Measurements from ENCODE around the gene CDK5RAP1.
A peak's percentile ranks its signal among the peaks of the same experiment; 100 is the strongest.
"Not testable (repeated sequence)": the region's sequence is repeated elsewhere in the genome, so short reads cannot be mapped to it uniquely, and the experiment has no call there.

Gene CDK5RAP1

GRCh38 chr20:33408716-33409654 is 7.7 kb upstream of the CDK5RAP1 start:
- no peak overlapping the region for H3K4me3 ChIP-seq (ENCODE audit: low read length)
- TF ChIP-seq ZNF274 (IDR thresholded peaks at IDR 0.05; ENCODE audit: low read depth, low read length), result no peak

- no peak overlapping the region for H3K4me3 ChIP-seq (ENCODE audit: low read length)
- no peak for TF ChIP-seq ZNF274 (IDR thresholded peaks at IDR 0.05; ENCODE audit: low read depth, low read length)
These were observed 7.0 kb upstream of the CDK5RAP1 start for GRCh38 chr20:33408313-33408712.

DNA sequence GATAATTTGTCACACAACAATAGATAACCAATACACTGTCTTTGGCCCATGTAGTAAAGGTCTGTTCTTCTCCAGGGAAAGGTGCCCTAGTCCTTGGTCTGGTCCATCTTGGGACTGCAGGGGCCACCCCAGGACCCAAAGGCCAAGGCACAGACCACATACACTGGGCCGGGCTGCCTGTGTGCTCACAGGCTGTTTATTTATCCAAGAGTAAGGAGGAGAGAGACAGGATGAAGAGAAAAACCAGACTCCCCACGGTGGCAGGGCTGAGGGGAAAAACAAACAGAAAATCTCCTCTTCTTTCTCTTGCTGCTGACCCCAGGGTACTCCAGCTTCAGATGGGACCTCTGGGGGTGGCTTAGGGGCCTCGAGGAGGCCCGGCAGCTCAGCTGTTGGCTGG is 6.5 kb upstream of the CDK5RAP1 start:
- TF ChIP-seq ZNF274 (IDR thresholded peaks at IDR 0.05; ENCODE audit: low read depth, low read length), result no peak

GRCh38 chr20:33407251-33407650 is 5.9 kb upstream of the CDK5RAP1 start:
- H3K4me3 ChIP-seq (ENCODE audit: low read length), result no peak overlapping the region
- no peak for TF ChIP-seq ZNF274 (IDR thresholded peaks at IDR 0.05; ENCODE audit: low read depth, low read length)

More for the DNA sequence above, 6.5 kb upstream of the CDK5RAP1 start:
- H3K4me3 ChIP-seq (ENCODE audit: low read length), result no peak overlapping the region

DNA sequence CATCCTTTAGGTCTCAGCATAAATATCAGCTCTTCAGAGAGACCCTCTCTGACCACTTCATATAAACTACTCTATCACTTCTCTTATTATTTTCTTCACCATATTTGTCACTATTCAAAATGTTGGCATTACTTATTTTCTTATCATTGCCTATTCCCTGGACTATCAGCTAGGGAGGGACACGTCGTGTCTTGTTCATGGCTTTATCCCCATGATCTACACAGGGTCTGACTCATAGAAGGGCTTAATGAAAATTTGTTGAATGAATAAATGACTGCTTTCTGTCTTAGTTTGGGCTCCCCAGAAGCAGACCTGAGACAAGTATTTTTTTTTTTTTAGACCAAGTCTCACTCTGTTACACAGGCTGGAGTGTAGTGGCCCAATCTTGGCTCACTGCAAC is 3.0 kb upstream of the CDK5RAP1 start:
- no peak for TF ChIP-seq ZNF274 (IDR thresholded peaks at IDR 0.05; ENCODE audit: low read depth, low read length)
- no peak overlapping the region for H3K4me3 ChIP-seq (ENCODE audit: low read length)

DNA sequence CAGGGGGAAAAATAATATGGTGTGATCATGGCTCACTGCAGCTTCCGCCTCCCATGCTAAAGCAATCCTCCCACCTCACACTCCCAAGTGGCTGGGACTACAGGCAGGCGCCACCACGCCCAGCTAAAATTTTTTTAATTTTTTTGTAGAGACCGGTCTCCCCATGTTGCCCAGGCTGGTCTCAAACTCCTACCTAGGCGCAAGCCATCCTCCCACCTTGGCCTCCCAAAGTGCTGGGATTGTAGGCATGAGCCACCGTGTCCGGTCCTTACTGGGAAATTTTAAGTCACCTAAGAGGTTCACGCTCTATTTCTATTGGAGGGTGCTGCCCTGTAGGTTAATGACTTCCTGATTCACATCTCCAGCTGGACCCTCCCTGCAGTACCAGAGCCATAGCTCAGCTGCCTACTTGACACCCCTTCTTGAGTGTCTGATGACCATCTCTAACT is 626 bp upstream of the CDK5RAP1 start:
- peak overlapping the region; percentile 92 for H3K4me3 ChIP-seq (ENCODE audit: low read length)
- no peak for TF ChIP-seq ZNF274 (IDR thresholded peaks at IDR 0.05; ENCODE audit: low read depth, low read length)

DNA sequence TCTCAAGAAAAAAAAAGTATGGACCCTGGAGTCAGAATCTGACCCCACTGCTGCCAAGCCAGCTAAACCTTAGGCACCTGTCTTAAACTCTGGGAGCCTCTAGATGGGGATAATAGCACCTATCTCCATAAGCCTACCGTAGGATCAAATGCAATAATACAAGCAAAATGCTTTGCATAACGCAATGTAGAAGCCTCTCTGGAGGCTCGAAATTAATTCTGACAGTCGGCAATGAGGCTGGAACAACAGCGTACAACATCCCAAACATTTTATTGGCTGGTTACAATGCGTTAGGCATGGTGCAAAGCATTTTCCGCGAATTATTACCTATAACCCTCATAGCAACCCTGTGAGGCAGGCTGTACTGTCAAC is 521 bp downstream of the CDK5RAP1 start:
- H3K4me3 ChIP-seq (ENCODE audit: low read length), result peak overlapping the region; percentile 92
- TF ChIP-seq ZNF274 (IDR thresholded peaks at IDR 0.05; ENCODE audit: low read depth, low read length), result no peak

GRCh38 chr20:33399924-33400323 is 1.4 kb downstream of the CDK5RAP1 start:
- H3K4me3 ChIP-seq (ENCODE audit: low read length), result peak overlapping the region; percentile 92; the same call in 1 of the 2 replicates
- no peak for TF ChIP-seq ZNF274 (IDR thresholded peaks at IDR 0.05; ENCODE audit: low read depth, low read length)

DNA sequence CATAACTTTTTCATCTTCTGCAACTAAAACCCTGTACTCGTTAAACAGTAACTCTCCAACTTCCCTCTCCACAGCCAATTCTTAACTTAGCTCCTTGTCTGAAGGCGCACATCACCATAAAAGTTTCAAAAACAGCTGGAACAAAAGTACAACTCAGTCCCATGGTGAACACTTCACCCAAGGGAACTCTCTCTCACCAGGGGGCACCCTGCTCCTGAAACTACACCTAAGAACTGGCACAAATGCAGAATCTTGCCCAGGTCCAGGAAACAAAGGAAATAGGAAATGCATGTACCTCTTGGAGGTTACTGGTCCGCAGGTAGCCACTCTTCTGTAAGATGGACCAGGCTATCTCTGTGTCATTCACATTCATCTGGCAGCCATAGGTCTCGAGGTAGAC is 6.6 kb downstream of the CDK5RAP1 start:
- H3K4me3 ChIP-seq (ENCODE audit: low read length), result no peak overlapping the region
- TF ChIP-seq ZNF274 (IDR thresholded peaks at IDR 0.05; ENCODE audit: low read depth, low read length), result no peak

DNA sequence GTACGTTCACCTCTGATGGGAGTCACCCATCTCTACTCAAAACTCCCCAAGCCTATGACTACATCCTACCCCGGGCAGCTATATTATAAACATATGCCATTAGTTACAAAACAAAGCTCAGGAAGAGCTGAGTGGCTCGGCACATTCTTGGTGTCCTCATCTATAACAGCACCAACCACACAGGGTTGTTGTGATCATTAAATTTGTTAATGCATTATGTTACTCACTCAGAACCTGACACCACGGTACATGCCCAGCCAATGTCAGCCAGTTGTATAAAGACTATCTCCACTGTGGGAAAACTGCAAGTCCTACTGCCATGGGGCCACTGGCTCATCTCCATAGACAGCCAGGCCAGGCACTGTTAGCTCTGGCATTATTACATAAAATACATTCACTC is 7.7 kb downstream of the CDK5RAP1 start:
- no peak for TF ChIP-seq ZNF274 (IDR thresholded peaks at IDR 0.05; ENCODE audit: low read depth, low read length)
- H3K4me3 ChIP-seq (ENCODE audit: low read length), result no peak overlapping the region

DNA sequence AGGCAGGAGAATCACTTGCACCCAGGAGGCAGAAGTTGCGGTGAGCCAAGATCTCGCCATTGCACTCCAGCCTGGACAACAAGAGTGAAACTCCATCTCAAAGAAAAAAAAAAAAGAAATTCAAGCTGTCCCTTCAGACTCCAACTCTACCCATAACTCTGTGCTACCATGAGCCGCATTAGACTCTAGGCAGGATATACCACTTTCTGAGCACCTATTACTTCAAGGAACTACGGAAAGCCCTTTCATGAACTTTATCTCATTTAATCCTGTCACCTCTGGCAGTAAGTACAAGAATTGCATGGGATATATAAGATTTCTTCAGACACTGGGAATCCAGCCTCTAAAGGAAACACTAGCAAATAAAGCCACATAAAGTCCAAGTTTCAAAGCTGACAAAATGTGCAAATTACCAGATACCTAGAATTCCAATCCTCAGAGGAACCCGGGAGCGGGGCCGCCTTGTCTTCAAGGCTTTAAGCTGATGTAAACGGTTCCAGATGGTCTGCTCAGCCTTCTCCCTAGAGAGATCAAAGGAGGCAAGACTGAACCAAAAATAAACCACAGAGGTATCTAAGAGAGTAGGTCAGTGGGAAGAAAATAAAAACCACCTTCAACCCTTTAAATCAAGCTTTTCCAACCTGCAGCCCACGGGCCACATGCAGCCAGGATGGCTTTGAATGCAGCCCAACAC is 9.4 kb downstream of the CDK5RAP1 start:
- H3K4me3 ChIP-seq (ENCODE audit: low read length), result no peak overlapping the region
- no peak for TF ChIP-seq ZNF274 (IDR thresholded peaks at IDR 0.05; ENCODE audit: low read depth, low read length)

GRCh38 chr20:33389326-33389725 is 12.0 kb downstream of the CDK5RAP1 start:
- not testable (repeated sequence) for H3K4me3 ChIP-seq (ENCODE audit: low read length)

DNA sequence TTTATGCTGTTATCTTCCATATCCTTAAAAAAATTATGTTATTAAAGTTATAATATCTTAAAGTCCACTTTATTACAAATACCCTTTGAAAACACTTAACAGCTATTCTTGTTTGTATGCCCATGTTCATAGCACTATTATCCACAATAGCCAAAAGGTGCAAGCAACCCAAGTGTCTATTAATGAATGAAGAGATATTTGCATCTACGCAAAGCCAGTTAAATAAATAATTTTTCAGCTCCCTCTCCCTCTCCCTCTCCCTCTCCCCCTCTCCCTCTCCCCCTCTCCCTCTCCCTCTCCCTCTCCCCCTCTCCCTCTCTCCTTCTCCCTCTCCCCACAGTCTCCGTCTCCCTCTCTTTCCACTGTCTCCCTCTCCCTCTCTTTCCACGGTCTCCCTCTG is 13.1 kb downstream of the CDK5RAP1 start:
- H3K4me3 ChIP-seq (ENCODE audit: low read length), result no peak overlapping the region
- no peak for TF ChIP-seq ZNF274 (IDR thresholded peaks at IDR 0.05; ENCODE audit: low read depth, low read length)

GRCh38 chr20:33387177-33387576 is 14.1 kb downstream of the CDK5RAP1 start:
- no peak for TF ChIP-seq ZNF274 (IDR thresholded peaks at IDR 0.05; ENCODE audit: low read depth, low read length)
- no peak overlapping the region for H3K4me3 ChIP-seq (ENCODE audit: low read length)

DNA sequence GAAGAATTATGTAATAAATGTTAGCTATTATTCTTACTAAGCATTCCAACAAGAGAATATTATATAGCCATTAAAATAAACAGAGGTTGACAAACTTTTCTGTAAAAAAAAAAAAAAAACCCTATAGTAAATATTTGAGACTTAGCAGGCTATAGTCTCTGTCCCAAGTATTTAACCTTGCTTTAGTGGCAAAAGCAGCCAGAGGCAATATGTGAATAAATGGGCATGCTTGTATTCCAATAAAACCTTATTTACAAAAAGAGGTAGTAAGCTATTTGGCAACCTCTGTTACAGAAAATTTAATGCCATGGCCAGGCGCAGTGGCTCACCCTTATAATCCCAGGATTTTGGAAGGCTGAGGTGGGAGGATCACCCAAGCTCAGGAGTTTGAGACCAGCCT is 14.6 kb downstream of the CDK5RAP1 start:
- no peak overlapping the region for H3K4me3 ChIP-seq (ENCODE audit: low read length)
- no peak for TF ChIP-seq ZNF274 (IDR thresholded peaks at IDR 0.05; ENCODE audit: low read depth, low read length)
